HG03432 (cell line): Measurements from ENCODE around the gene KSR2.
"Not testable (repeated sequence)": the region's sequence is repeated elsewhere in the genome, so short reads cannot be mapped to it uniquely, and the experiment has no call there.

Source experiments
- ATAC-seq: cut with Tn5 transposase; IDR thresholded peaks from one replicate; pipeline ENCODE4 v1.9.1; 2021; ENCODE audit warnings: mild to moderate bottlenecking, moderate library complexity; ENCODE audit not compliant: unreplicated experiment

Gene KSR2

GRCh38 chr12:117768860-117769259, 199.9 kb downstream of the KSR2 start:
- ATAC-seq: no peak

GRCh38 chr12:117766008-117766407, 202.8 kb downstream of the KSR2 start:
- no peak for ATAC-seq

GRCh38 chr12:117762143-117762542, 206.6 kb downstream of the KSR2 start:
- ATAC-seq: no peak

- no peak for ATAC-seq
Measured at GRCh38 chr12:117761528-117762100, 207.2 kb downstream of the KSR2 start.

GRCh38 chr12:117760990-117761389, 207.8 kb downstream of the KSR2 start:
- ATAC-seq: no peak

GRCh38 chr12:117750657-117751056, 218.1 kb downstream of the KSR2 start:
- no peak for ATAC-seq

GRCh38 chr12:117749431-117749830, 219.4 kb downstream of the KSR2 start:
- no peak for ATAC-seq

GRCh38 chr12:117746358-117746757, 222.4 kb downstream of the KSR2 start:
- ATAC-seq: not testable (repeated sequence)

GRCh38 chr12:117744418-117744817, 224.4 kb downstream of the KSR2 start:
- no peak for ATAC-seq

- no peak for ATAC-seq
Measured at GRCh38 chr12:117743761-117744160, 225.0 kb downstream of the KSR2 start.

GRCh38 chr12:117742721-117743120, 226.1 kb downstream of the KSR2 start:
- no peak for ATAC-seq

- ATAC-seq: no peak
Measured at GRCh38 chr12:117738233-117738632, 230.6 kb downstream of the KSR2 start.

GRCh38 chr12:117733549-117733805, 235.3 kb downstream of the KSR2 start:
- ATAC-seq: no peak

GRCh38 chr12:117732761-117733548, 235.8 kb downstream of the KSR2 start:
- no peak for ATAC-seq

- not testable (repeated sequence) for ATAC-seq
Measured at GRCh38 chr12:117731131-117731530, 237.7 kb downstream of the KSR2 start.

GRCh38 chr12:117727301-117727700, 241.5 kb downstream of the KSR2 start:
- no peak for ATAC-seq

GRCh38 chr12:117724543-117724942, 244.2 kb downstream of the KSR2 start:
- no peak for ATAC-seq

GRCh38 chr12:117718559-117718958, 250.2 kb downstream of the KSR2 start:
- ATAC-seq: no peak

- no peak for ATAC-seq
Measured at GRCh38 chr12:117718141-117718540, 250.6 kb downstream of the KSR2 start.

- ATAC-seq: no peak
Measured at GRCh38 chr12:117714203-117714602, 254.6 kb downstream of the KSR2 start.

GRCh38 chr12:117710121-117710520, 258.7 kb downstream of the KSR2 start:
- ATAC-seq: no peak

GRCh38 chr12:117707861-117708260, 260.9 kb downstream of the KSR2 start:
- ATAC-seq: no peak

GRCh38 chr12:117703584-117703983, 265.2 kb downstream of the KSR2 start:
- ATAC-seq: no peak
